T-cell (primary cell): ENCODE measurements around the gene INPP5A. TPM values are rescaled to one million over a fixed set of nuclear protein-coding genes. Genes with fewer than 3 reads are reported as not detected.

Experiments used
- ATAC-seq, 4 experiments: fragments of 200-7000 bp in 3 of 4; fragments of 150-1000 bp in 1 of 4; cut with Tn5 transposase; replicated peaks in 1 of 4; 1 replicate in 3 of 4; 2 replicates in 1 of 4; pipeline ENCODE4 v1.10.0; 2021; ENCODE audit warnings: moderate library complexity in 3 of 4, mild to moderate bottlenecking in 2 of 4, moderate number of reproducible peaks in 1 of 4
- CTCF ChIA-PET, 2 donors: fragments of 300-600 bp; sonication (Branson Sonifier 250); formaldehyde crosslinking; loops; one replicate each; lab custom pipeline; 2022; ENCODE audit warnings: antibody characterized with exemption in 2 of 2; lab: Charles Lee
- POLR2A ChIA-PET, 2 donors: fragments of 300-600 bp; sonication (Branson Sonifier 250); formaldehyde crosslinking; loops; one replicate each; lab custom pipeline; 2022; ENCODE audit warnings: antibody characterized with exemption in 2 of 2; lab: Charles Lee
- DNase-seq, 35 experiments: peaks; one replicate each; pipeline versions ENCODE4 v3.0.0 to v3.0.0-alpha.2; 2013 to 2023
- H3K27ac ChIP-seq: one replicate; pipeline ENCODE4 v1.5.1; 2013; ENCODE audit warnings: low read length
- H3K27me3 ChIP-seq, 2 experiments: replicated peaks in 1 of 2; 1 replicate in 1 of 2; 2 replicates in 1 of 2; pipeline versions ENCODE4 v1.6.1 to v1.7.0; 2013; ENCODE audit warnings: low read length in 1 of 2, mixed read lengths in 1 of 2; ENCODE audit not compliant: control insufficient read depth in 2 of 2, insufficient read depth in 2 of 2; ENCODE audit errors: extremely low read depth in 1 of 2
- H3K36me3 ChIP-seq, 2 donors: 1 replicate in 1 of 2; 2 replicates in 1 of 2; pipeline versions ENCODE4 v1.6.1 to v1.7.0; 2013; ENCODE audit warnings: low read length in 1 of 2; ENCODE audit not compliant: control insufficient read depth in 2 of 2, insufficient read depth in 1 of 2; ENCODE audit errors: extremely low read depth in 1 of 2
- H3K4me1 ChIP-seq, 2 experiments: 1 replicate in 1 of 2; 2 replicates in 1 of 2; pipeline versions ENCODE4 v1.6.1 to v1.7.0; 2013; ENCODE audit warnings: low read length in 2 of 2, mixed read lengths in 1 of 2; ENCODE audit not compliant: insufficient read depth in 2 of 2, control insufficient read depth in 1 of 2; ENCODE audit errors: extremely low read depth in 1 of 2
- H3K4me3 ChIP-seq, 2 donors: 1 replicate in 1 of 2; 2 replicates in 1 of 2; pipeline versions ENCODE4 v1.5.1 to v1.7.0; 2013; ENCODE audit warnings: mild to moderate bottlenecking in 2 of 2, low read length in 1 of 2, moderate library complexity in 1 of 2; ENCODE audit not compliant: control insufficient read depth in 1 of 2; ENCODE audit errors: extremely low read depth in 1 of 2
- H3K9me3 ChIP-seq: 2 replicates; pipeline ENCODE4 v1.7.0; 2013
- H3K27ac Mint-ChIP-seq, 2 donors: one replicate each; pipeline ENCODE4 v1.8.0; 2020 to 2021; ENCODE audit warnings: mild to moderate bottlenecking in 2 of 2, mixed read lengths in 2 of 2
- H3K27me3 Mint-ChIP-seq, 2 donors: one replicate each; pipeline ENCODE4 v1.8.0; 2021 to 2022; ENCODE audit warnings: mixed read lengths in 2 of 2
- H3K36me3 Mint-ChIP-seq: one replicate; pipeline ENCODE4 v1.8.0; 2021; ENCODE audit warnings: mixed read lengths
- H3K4me1 Mint-ChIP-seq, 3 donors: one replicate each; pipeline ENCODE4 v1.8.0; 2020 to 2022; ENCODE audit warnings: mixed read lengths in 3 of 3, mild to moderate bottlenecking in 1 of 3
- H3K4me3 Mint-ChIP-seq, 3 donors: one replicate each; pipeline ENCODE4 v1.8.0; 2020 to 2022; ENCODE audit warnings: mild to moderate bottlenecking in 3 of 3, mixed read lengths in 3 of 3, moderate library complexity in 3 of 3
- H3K9me3 Mint-ChIP-seq, 3 donors: one replicate each; pipeline ENCODE4 v1.8.0; 2020 to 2022; ENCODE audit warnings: mixed read lengths in 3 of 3
- WGBS: methylation state at CpG from one replicate; pipeline ENCODE4 v1.1.5; 2013; ENCODE audit warnings: missing lambda C conversion rate; ENCODE audit not compliant: insufficient coverage; 5-methylcytosine and 5-hydroxymethylcytosine counted together
- total RNA-seq, 35 experiments: library from RNA in 6 of 35; stranded (reverse) in 6 of 35; fragments of 120-200 nt in 1 of 35; gene quantifications; one replicate each; pipeline versions ENCODE4 v1.2.1 to v1.2.4 and lab custom pipeline; 2013 to 2026

INPP5A gene
- total RNA-seq, 5 donors from 2014 or later (not counting 1 experiment from before 2014, with no cell fraction given), result 20.9 to 23.1 (median 22.9) TPM

DNA sequence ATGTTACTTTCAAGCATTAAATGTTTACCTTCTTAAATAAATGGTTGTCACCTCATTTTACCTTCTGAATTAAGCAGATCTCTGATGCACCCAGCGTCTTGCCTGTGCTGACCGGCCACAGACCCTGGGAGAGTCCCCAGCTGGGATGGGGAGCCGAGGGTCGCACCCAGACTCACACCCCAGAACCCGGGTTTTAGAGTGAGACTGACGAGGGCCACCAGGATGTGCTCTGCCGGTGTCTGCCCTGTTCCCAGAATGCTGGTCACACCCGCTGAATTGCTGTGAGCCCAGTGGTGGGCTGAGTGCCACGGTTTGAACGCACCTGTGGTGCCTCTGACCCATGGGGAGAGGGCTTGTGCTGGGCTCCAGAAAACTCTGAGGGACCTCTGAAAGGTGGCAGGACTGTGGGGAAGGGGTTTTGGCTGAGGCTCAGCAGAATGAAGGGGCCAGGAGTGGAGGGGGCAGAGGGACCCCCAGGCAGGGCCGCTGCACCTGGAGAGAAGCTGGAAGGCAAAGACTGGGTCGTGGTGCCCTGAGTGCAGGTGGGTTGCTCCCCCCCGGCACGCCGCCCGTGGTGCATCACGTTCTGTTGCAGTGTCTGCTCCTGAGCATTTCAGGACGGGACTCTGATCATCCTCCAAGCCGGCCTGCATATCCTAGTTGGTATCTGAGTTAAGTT, 39.2 kb downstream of the INPP5A start:
- no peak overlapping the region for H3K4me3 ChIP-seq
- no peaks in the 10 kb centered on the region for H3K27me3 ChIP-seq
- H3K36me3 ChIP-seq, result peaks cover 0 to 4% of the 10 kb centered on the region in 2 donors
- H3K27ac ChIP-seq, result no peak overlapping the region
- 88% methylated on average over 19 of the region's 19 CpGs for WGBS
- ChIA-PET POLR2A (no interaction called here), CTCF (no interaction called here)
- Mint-ChIP-seq H3K9me3 (no peaks in the 10 kb centered on the region), H3K27me3 (no peaks in the 10 kb centered on the region), H3K4me3 (no peak overlapping the region), H3K27ac (no peak overlapping the region), H3K36me3 (peaks cover 14% of the 10 kb centered on the region), H3K4me1 (peaks cover 44 to 49% (median 47%) of the 10 kb centered on the region in 3 donors)
- peaks cover 3 to 43% of the 10 kb centered on the region in 2 experiments for H3K4me1 ChIP-seq
- ATAC-seq, result no peak
- no peak for DNase-seq
- no peaks in the 10 kb centered on the region for H3K9me3 ChIP-seq

DNA sequence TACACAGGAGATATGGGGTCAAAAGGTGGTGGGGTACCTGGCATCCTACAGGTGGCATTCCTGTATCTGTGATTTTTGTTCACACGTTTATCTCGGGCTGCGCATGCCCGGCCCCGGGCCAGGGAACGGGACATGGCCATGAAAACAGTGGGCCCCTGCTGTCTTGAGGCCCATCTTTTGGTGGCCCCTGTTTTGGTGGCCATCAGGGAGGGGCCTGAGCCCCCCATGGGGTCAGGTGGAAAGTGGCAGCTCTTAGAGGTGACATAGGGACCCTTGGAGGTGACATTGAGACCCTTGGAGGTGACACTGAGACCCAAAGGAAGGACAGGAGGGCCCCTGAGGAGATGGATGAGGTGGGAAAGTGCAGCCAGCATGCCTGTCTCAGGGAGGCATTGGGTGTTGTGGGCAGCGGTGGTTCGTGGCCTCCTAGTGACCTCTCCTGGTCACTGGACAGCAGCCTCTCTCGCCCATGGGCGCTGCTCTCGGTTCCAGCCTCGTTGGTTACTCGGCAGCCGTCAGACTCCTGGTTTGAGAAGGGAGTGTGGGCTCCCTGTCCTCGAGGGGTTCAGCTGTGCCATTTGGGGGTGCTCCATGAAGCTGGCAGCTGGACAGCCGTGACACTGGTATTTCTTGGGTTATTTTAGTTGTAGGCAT, 39.9 kb downstream of the INPP5A start:
- H3K36me3 Mint-ChIP-seq, result peaks cover 14% of the 10 kb centered on the region

DNA sequence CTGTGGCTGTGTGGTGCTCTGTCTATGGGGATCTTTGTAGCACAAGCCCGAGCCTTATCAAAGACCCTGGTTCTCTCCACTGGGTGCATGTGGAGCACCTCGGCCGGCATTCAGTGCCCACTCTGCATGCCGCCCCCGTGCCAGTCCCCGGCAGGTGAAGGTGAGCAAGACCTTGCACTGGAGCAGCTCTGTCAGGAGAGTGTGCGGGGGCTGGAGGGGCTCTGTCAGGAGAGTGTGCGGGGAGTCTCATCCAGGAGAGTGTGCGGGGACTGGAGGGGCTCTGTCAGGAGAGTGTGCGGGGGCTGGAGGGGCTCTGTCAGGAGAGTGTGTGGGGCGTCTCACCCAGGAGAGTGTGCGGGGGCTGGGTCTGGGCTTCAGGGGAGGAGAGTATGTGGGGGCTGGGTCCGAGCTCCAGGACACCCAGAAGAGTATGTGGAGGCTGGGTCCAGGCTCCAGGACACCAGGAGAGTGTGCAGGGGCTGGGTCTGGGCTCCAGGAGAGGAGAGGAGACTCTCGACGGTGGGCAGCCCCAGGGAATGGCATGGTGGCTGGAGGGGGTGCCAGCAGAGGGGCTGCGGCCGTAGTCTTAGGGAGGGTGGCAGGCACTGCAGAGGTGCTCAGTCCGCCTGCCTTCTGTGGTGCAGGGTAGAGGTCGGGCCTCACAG, 40.8 kb downstream of the INPP5A start:
- 85% methylated on average over 17 of the region's 19 CpGs for WGBS
- peaks cover 20% of the 10 kb centered on the region for H3K36me3 Mint-ChIP-seq
- H3K27ac Mint-ChIP-seq, result no peak overlapping the region
- peak in 1 of 4 experiments; percentile 13 for ATAC-seq
- no peaks in the 10 kb centered on the region for H3K27me3 ChIP-seq
- peaks cover 0 to 4% of the 10 kb centered on the region in 2 donors for H3K36me3 ChIP-seq
- H3K4me3 Mint-ChIP-seq, result peak overlapping the region in 1 of 3 donors; percentile 36
- peaks cover 57 to 65% (median 59%) of the 10 kb centered on the region in 3 donors for H3K4me1 Mint-ChIP-seq
- no peak for DNase-seq
- no peak overlapping the region for H3K27ac ChIP-seq
- ChIA-PET POLR2A (interaction anchor here in 1 of 2 donors (0.5 kb wide), 1 partner anchor 176 kb away, joined by 4 read pairs; no protein-coding TSS in a partner anchor), CTCF (no interaction called here)
- no peaks in the 10 kb centered on the region for H3K9me3 ChIP-seq
- H3K27me3 Mint-ChIP-seq, result no peaks in the 10 kb centered on the region
- H3K4me1 ChIP-seq, result peaks cover 0 to 34% of the 10 kb centered on the region in 2 experiments
- no peak overlapping the region for H3K4me3 ChIP-seq
- H3K9me3 Mint-ChIP-seq, result no peaks in the 10 kb centered on the region

More for the DNA sequence above, 39.9 kb downstream of the INPP5A start:
- Mint-ChIP-seq H3K4me1 (peaks cover 47 to 56% (median 50%) of the 10 kb centered on the region in 3 donors), H3K9me3 (no peaks in the 10 kb centered on the region), H3K27me3 (no peaks in the 10 kb centered on the region), H3K27ac (no peak overlapping the region), H3K4me3 (no peak overlapping the region)
- no peak for ATAC-seq
- no peak for DNase-seq
- 88% methylated on average over 15 of the region's 16 CpGs for WGBS
- Histone ChIP-seq H3K4me3 (no peak overlapping the region), H3K36me3 (peaks cover 0 to 4% of the 10 kb centered on the region in 2 donors), H3K27ac (no peak overlapping the region), H3K27me3 (no peaks in the 10 kb centered on the region), H3K9me3 (no peaks in the 10 kb centered on the region), H3K4me1 (peaks cover 0 to 37% of the 10 kb centered on the region in 2 experiments)
- POLR2A ChIA-PET, result no interaction called here
- CTCF ChIA-PET, result no interaction called here

DNA sequence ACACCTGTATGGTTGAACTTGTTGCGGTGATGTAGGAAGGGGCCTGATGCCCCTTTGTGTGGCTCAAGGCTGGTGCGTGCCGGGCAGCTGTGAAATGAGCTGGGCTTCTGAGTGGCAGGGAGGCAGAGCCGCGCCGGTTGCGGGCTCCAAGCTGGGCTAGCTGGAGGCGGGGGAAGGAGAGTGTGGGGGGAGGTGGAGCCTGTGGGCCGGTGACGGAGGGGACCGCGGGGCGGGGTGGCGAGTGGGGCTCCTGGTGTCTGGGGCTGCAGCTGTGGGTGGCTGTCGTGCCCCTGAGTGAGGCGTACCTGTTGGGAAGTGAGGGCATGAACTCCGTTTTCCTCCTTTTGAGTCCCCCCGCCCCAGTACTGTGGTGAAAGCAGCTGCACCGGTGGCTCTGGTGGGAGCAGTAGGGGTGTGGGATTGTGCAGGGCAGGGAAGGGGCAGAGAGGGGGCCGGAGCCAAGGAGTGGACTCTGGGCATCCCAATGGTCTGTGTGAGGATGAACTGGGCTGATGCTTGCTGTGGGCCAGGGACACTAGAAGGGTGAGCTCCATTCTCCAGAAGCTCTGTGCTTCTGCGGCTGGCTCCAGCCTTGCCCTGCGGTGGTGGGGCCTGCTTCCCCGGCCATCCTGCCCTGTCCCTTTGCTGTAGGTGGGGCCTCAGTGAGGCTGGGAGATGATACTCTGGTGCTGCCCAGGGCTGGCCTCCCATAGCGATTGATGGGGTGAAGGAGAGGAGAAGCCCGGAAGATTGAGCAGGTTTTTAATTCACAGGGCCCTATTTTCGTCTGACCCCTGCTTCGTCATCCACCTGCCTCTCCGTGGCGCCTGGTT, 41.7 kb downstream of the INPP5A start:
- no peaks in the 10 kb centered on the region for H3K27me3 Mint-ChIP-seq
- peak overlapping the region in 1 of 3 donors; percentile 36 for H3K4me3 Mint-ChIP-seq
- H3K27ac Mint-ChIP-seq, result no peak overlapping the region
- POLR2A ChIA-PET, result interaction anchor here in 1 of 2 donors (0.5 kb wide), 1 partner anchor 177 kb away, joined by 4 read pairs; no protein-coding TSS in a partner anchor
- Histone ChIP-seq H3K4me1 (peaks cover 0 to 34% of the 10 kb centered on the region in 2 experiments), H3K9me3 (no peaks in the 10 kb centered on the region), H3K4me3 (no peak overlapping the region), H3K27me3 (no peaks in the 10 kb centered on the region), H3K36me3 (peaks cover 0 to 4% of the 10 kb centered on the region in 2 donors), H3K27ac (no peak overlapping the region)
- H3K4me1 Mint-ChIP-seq, result peaks cover 63 to 66% (median 65%) of the 10 kb centered on the region in 3 donors
- no peaks in the 10 kb centered on the region for H3K9me3 Mint-ChIP-seq
- 74% methylated on average over 24 of the region's 29 CpGs for WGBS
- DNase-seq (peak in 1 of 35 experiments; percentile 31), ATAC-seq (peak in 2 of 4 experiments; percentile 30 to 63)
- CTCF ChIA-PET, result no interaction called here
- peaks cover 20% of the 10 kb centered on the region for H3K36me3 Mint-ChIP-seq

DNA sequence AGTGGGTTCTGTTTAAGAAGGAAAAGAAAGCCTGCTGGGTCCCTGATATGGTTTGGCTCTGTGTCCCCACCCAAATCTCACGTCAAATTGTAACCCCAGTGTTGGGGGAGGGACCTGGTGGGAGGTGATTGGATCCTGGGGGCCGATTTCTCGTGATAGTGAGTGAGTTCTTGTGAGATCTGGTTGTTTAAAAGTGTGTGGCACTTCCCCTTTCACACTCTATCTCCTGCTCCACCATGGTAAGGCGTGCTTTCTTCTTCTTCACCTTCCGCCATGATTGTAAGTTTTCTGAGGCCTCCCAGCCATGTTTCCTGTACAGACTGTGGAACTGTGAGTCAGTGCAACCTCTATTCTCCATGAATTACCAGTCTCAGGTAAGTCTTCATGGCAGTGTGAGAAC, 42.6 kb downstream of the INPP5A start:
- H3K27me3 Mint-ChIP-seq, result no peaks in the 10 kb centered on the region
- no peaks in the 10 kb centered on the region for H3K27me3 ChIP-seq
- 100% methylated on average over 2 of the region's 5 CpGs for WGBS
- no peaks in the 10 kb centered on the region for H3K9me3 ChIP-seq
- peaks cover 0 to 4% of the 10 kb centered on the region in 2 donors for H3K36me3 ChIP-seq
- no peak overlapping the region for H3K27ac Mint-ChIP-seq
- H3K4me3 ChIP-seq, result no peak overlapping the region
- CTCF ChIA-PET, result no interaction called here
- peaks cover 59 to 65% (median 61%) of the 10 kb centered on the region in 3 donors for H3K4me1 Mint-ChIP-seq
- peaks cover 0 to 29% of the 10 kb centered on the region in 2 experiments for H3K4me1 ChIP-seq
- H3K4me3 Mint-ChIP-seq, result no peak overlapping the region
- H3K36me3 Mint-ChIP-seq, result peaks cover 20% of the 10 kb centered on the region
- H3K27ac ChIP-seq, result no peak overlapping the region
- no peak for ATAC-seq
- POLR2A ChIA-PET, result no interaction called here
- DNase-seq, result no peak
- no peaks in the 10 kb centered on the region for H3K9me3 Mint-ChIP-seq
